Activated CD4-positive, alpha-beta T cell treated with anti-CD3 and anti-CD28 coated beads, Interleukin-2, amount 50 U/mL, for 24 hours (primary cell): ENCODE data around the gene SPOCK1.
A peak's percentile ranks its signal among the peaks of the same experiment; 100 is the strongest.

Source experiments
- DNase-seq, 2 donors: peaks; one replicate each; pipeline ENCODE4 v3.0.0-alpha.2; 2020; ENCODE audit warnings: low read depth in 1 of 2, low spot score in 1 of 2

SPOCK1 gene

DNA sequence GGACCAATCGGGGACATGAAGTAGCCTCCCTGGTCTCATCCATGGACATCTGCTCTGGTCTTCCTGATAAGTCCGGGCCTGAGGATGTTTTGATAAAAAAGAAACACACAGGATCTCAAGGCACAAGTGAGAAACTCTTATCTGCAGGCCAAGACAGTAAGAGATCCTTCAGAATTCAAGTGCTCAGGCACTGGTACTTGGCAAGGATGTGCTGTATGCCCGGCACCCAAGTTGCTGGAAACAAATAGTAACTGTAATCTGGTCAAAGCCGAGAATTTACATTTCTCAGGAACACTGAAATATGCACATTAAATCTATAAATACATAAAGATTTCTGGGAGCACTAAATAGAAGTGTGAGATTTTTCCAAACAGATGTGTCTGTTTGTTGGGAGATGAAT is 165.7 kb downstream of the SPOCK1 start:
- DNase-seq = no peak

DNA sequence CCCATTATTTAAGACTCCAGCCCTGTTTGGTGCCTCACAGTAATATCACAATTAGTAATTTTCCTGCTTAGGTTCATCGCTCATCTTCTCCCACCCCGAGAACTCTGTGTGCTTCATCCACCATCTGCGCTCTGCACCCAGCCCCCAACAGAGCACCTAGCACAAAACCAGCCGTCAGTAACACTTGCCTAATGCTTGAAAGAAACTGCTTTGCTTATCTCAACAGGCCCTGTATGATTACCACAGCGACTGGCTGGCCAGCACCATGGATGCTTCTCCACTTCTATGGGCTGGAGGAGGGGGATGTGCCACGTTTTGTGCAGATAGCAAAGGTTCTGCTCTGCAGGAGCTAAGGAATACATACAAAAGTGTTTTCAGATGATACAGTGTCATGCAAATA is 166.8 kb downstream of the SPOCK1 start:
- DNase-seq = no peak

DNA sequence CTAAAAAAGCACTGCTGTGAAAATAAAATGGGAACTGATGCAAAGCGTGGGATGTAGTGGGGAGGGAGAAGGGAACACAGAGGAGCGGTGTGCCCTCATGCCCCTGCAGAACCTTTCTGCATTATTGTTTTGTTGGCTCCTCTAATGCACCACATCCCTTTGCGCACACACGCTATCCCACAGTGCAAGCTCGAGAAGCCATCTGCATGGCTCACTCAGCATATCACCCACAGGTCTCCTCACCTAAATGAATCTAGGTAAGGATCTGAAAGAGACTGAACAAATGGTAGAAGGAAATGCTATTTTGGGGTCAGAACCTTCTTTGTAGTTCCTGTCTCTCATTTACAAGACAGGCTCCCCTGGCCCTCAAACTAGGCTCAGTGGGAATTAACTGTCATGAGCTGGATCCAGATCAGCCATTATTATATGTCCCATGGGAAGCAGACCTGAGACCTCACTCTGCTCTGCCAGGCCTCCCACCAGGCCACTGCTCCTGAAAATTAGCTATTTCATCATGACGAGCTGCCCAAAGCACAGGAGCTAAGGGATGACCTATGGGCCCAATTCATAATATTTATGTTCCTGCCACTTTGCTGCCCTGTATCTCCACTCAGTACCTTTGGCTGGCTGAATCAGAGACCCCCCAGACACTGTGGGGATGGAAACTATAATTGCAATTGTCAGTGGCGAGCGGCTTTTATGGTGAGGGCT is 169.4 kb downstream of the SPOCK1 start:
- no peak for DNase-seq

DNA sequence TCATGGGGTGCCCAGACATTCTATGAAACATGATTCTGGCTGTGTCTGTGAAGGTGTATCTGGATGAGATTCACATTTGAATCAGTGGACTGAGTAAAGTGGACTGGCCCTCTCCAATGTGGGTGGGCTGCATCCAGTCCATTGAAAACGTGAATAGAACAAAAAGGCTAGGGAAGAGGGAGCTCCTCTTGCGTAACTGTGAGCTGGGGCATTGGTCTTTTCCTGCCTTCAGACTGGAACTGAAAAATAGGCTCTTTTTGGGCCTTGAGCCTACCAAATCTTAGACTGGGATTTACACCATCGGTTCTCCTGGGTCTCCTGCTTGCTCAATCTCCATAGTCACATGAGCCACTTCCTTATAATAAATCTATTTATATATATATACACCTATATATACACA is 170.1 kb downstream of the SPOCK1 start:
- DNase-seq = no peak

DNA sequence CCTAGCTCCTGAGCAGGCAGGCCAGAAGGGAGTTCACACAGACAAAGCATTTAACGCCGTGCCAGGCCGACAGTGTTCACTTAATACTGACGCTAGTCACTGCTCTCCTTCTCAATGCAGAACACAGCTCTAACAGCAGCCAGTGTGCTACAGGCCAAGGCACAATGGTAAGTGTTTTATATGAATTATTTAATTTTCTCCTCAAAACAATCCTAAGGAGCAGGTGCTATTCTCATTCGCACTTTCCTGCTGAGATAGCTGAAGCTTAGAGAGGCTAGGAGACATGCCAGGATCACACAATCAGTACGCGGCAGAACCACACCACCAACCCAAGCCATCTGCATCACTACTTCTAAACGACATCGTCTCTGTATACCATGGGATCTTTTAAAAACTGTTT is 170.7 kb downstream of the SPOCK1 start:
- no peak for DNase-seq

DNA sequence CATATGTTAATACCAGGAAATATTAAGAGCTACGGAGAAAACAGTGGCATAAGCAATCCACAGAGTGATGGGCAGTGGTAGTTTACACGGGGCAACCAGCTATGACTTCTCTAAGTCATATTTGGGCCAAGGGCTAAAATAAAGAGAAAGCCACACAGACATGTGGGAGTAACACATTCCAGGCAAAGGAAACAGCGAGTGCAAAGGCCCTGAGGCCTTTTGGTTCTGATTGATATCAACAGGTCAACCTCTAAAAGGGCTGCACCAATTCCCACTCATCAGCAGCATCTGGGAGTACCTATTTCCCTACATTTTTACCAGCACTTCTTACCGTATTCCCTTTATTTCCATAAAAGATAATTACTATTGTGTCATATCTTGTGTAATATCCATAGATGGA is 173.4 kb downstream of the SPOCK1 start:
- no peak for DNase-seq

DNA sequence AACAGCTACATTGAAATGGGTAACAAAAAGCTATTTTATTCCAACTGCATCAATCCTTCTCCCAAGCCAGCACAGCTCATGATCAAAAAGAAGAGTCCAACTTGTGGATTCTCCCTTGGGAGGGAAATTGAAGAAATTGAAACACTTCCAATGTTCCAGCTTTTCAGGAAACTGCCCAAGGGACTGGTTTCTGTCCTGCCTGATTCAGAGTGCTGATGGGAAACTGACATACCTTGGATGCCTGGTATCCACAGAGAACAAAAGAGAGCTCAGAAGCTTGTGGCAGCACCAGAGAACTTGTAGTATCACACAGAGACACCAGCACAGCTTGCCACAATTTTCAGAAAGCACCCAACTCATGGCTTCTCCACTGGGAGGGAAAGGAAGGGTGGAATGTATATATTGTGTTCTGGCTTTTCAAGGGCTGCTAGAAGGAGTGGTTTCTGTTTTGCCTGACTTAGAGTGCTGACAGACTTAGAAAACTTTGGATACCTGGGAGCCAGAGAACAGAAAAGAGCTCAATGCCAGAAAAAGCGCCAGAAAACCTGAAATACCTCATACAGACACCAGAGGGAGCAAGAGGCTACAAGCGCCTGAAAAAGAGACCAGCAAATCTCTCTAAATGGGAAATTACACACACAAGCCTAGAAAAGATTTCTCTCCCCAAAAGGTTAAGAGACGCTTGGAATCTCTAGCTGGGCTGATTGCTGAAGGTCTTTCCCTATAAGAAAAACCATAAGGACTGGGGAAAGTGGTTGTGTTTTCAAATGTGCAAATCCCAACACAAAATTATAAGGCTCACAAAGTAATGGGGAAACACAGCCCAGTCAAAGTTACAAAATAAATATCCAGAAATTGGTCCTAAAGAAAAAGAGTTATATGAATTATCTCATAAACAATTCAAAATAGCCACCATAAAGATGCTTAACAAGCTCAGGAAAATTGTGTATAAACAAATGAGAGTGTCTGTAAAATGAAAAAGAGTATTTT is 178.8 kb downstream of the SPOCK1 start:
- DNase-seq = peak in 1 of 2 donors; percentile 15

DNA sequence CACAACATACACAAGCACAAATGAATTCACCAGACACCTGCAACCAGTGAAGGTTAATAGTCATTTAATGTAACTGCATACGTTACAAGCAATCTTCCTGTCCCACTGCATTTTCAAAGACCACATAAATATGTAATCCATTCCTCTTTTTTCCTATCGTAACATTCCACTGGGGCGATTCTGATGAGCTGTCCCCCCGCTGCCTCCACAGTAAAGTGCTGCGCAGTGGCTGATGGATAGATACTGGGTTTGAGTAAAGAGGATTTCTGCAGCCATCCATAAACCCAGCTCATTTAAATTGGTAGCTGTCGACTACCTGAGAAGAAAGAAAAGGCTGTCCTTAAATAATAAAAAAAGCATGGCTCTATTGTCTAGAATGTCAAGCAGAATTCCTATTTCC is 181.1 kb downstream of the SPOCK1 start:
- no peak for DNase-seq

DNA sequence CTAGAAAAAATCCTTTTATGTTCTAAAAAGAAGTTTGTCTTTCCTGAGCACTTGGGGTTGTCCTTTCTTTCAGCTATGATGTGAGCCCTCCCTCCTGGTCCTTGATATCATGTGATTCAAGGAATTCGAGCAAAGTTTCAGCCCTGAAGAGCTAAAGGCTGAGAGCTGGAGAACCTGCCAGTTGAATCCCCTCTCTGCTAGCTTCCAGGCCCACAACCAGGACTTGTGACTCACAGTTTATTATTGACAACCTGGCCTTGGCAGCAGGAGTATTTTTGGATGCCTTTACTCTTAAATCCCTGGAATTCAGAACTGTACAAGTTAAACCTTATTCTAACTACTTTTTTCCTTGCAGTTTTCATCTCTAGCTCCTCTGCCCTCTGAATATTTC is 182.8 kb downstream of the SPOCK1 start:
- DNase-seq = no peak

DNA sequence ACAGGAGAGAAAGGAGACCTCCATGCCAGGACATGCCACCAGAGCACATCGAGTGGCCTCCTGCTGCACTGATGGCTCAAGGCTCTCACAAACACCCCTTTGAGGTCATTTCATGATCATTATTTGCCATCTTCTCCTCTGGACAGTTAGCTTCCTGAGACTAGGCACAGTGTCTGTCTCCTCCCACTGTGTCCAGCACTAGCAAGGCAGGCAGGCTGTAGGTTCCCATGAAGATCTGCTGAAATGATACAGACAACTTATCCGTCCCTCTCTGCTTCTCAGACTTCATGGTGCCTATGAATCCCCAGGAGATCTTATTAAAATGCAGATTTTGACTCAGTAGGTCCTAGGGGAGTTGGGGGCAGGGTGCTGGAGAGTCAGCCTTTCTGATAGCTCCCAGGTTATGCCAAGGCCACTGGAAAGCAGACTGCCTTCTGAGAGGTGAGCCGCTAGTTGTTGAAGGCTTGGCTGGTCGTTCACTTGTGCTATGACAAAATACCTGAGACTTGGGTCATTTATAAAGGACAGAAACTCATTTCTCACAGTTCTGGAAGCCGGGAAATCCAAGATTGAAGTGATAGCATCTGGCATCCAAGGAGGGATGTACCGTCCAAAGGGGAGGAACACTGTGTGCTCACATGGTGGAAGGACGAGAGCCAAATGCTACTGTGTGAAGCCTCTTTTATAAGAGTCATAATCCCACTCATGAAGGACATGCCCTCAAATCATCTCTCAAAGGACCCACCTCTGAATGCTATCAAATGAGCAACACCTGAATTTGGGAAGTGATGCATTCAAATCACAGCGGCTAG is 183.4 kb downstream of the SPOCK1 start:
- no peak for DNase-seq

DNA sequence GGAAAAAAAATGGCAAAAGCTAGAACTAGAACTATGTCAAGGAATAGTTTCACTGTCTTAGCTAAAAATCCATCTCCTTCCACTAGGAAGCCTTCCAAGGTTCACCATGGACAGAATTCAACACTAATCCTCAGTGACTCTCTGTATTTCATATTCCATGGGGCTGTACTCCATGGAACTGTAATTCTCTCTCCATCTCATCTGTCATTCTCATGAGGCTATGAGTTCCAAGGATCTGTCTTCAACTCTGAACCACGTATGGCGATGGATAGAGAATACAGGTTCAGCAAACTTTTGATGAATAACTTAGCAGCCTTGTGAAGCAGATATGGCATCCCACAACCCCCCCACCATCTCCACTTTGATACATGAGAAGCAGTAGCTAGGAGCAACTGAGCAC is 184.0 kb downstream of the SPOCK1 start:
- DNase-seq = no peak

DNA sequence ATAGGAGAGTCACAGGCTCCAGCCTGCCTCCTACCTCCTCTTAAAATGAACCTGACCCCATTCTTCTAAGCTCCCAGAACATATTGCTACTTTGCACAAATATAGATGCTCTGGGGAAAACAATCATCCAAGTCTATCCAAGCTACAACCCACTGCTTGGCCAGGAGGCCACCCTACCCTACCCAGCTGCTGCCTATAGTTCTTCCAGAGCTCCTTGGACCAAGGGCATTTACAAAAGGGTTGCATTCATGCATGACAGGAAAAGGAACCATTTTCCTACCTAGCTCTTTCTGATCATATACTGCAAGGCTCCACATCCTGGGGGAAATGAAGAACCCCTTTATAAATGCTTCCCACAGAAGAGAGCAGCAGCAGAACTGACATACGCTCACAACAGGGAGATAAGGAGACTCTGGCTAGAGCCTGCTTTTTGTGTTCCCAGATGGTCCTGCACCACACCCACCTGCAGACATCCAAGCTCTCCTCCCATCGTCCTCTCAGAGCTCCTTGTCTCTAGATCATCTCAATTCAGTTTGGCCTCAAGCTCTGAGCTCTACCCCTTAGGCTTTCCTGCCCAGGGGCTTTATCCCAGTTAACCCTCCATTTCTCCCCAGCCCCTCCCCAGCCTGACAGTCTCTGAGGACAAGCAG is 185.5 kb downstream of the SPOCK1 start:
- no peak for DNase-seq

DNA sequence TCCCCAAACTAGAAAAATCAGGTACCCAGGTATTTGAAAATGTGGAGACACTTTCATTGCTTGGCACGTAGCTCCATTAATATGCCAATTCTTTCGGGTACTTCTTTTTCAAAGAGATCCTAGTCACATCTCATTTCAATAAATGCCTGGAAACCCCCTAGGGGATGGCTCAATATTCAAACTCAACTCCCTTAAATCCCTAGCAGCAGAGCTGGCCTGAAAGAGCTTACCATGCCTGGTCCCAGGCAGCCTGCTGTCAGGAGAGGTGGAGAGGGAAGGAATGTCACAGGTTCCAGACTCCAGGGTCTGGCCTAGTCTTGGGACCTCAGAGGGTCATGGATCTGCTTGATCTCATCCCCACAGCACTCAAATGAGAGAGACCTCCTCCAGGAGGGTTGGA is 187.1 kb downstream of the SPOCK1 start:
- DNase-seq = no peak

DNA sequence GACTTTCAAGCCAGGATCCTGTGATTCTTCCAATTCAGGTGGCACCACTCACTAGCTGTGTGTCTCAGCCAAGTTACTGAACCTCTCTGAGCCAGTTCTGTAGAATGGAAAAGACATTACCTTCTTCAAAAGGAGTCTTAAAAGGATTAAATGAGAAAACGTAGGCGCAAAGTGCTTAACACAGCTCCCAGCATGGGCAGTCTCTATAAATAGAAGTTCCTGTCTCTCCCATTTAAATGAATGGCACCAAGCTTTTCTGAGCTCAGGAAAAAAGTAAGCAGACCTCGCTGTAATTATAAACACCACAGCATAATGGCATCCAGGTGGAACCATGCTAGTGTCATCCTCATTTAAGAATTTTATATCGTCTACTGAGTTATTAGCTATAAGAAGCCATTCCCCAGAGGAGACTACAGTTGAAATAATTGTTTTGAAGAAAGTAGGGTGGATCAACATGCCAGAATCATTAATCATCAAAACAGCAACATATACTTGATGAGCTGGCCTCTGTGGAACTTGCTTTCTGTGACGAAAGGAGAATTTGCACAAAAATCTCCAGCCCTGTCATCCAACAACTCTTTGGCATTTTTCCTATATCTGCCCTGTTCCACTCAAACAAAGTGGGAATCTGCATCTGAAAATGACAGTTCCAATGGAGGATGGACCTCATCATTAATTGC is 188.9 kb downstream of the SPOCK1 start:
- no peak for DNase-seq

DNA sequence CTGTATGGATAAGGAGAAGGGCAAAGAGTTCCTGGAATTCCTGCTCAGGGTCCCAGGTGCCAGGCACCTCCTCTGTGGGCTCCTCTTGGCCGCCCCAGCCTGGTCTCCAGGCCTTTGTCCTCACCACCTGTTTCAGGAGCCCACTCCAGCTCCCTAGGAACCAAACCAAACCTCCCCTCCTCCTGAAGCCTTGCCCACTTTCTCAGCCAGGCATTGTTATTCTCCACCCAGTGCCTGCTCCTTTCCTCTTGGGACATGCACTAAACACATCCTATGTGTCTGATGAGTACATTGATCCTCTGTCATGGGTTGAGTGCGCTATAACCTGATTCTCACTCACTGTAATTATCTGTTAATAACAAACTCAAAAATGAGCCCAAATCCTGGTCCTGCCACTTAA is 189.8 kb downstream of the SPOCK1 start:
- no peak for DNase-seq

DNA sequence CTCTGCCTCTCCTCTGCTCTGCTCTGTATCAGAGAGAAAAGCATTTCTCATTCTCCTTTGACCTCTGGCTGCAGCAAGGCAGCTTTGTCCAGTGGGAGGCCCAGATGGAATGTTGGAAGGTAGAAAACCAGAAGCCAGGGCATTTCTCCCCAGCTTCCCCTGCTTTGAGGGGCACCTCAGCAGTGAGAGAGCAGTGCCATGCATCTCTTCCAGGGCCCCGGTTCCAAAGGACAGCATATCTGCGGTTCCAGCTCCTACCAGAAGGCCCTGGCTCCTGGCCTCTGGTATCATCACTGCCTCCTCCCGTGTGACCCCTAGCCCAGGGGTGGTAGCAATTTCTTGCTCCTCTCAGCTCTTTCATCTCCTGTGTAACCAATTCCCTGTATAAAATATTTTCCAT is 190.8 kb downstream of the SPOCK1 start:
- DNase-seq = no peak

DNA sequence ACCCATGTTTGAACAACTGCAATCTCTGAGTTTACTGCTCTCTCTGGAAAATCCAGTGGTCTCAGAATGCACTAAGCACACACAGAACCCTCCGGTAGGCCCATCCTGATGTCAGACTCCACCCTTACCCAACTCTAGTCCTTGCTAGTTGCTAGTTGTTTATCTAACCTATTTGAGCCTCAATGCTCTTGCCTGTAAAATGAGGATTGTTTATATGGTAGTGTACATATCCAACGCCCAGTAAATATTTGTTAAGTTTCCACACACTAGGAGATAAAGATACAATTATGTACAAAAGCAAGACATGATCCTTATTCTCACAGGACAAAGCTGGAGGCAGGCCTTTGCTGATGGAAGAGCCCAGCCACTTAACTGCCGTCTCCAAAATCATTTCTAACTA is 192.2 kb downstream of the SPOCK1 start:
- DNase-seq = no peak

DNA sequence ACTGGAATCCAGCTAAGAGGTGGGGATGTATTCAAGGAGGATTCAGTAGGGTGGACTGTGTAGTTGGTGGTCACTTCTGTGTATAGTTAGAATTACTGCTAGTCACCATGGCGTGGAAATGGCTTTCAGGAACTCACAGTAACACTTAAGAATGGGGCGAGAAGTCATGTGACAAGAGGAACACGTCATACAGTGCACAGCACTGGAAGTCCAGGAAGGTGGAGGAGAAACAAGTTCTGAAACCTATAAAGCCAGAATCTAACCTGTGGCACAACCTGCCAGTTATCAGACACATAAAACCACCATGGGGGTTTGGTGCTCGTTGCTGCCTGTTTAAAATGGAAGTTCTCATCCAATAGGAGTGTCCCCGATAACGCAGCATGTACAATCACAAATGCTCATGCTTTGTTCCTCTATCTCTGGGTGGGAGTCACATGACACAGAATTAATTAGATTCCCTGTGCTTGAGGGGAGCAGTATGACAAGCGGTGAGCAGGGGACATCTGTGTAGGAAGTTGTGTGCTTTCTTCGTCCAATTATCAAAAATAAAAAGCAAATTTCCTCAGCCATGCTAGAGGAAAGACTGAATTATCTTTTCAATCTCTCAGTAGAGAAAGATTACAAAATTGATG is 193.0 kb downstream of the SPOCK1 start:
- DNase-seq = no peak

DNA sequence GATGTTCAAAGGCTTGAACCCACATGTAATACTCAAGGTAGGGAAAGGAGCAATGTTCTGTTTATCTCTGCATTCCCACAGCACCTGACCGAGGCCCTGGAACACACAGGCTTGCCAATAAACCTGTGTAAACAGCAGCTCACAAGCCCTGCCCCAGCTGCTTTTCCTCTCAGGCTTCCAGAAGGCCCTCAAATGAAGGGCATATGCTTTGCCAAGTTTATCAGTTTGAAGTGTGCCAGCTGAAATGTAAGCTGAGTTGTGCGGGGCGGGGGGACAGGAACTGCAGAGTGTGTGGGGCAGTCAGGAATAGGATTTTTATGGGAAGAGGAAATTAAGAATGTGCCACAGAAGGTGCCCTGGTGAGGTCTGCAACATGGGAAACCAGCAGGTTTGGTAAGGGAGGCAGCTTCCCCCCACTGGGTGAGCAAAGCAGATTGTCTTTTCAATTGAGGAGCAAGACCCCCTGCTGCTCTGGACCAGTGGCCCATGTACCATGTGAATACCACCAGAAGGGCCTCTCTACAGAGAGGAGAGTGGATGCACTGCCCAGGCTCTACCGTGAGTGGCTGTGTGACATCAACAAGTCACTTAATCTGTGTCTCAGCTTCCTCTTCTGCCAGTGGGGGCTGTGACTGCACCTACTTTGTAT is 194.8 kb downstream of the SPOCK1 start:
- DNase-seq = no peak

DNA sequence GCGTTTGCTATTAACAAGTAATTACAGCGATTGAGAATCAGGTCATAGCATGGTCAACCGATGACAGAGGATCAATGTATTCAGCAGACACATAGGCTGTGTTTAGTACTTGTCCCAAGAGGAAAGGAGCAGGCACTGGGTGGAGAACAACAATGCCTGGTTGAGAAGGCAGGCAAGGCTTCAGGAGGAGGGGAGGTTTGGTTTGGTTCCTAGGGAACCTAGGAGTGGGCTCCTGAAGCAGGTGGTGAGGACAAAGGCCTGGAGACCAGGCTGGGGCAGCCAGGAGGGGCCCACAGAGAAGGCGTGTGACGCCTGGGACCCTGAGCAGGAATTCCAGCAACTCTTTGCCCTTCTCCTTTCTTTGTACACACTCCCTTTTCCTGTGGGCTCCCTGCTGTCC is 195.6 kb downstream of the SPOCK1 start:
- no peak for DNase-seq
